K562 (cell line): Measurements from ENCODE around the gene C2. TPM values are rescaled to one million over a fixed set of nuclear protein-coding genes. Genes with fewer than 3 reads are reported as not detected.

Experiments
- ATAC-seq: fragments of 200-7000 bp; cut with Tn5 transposase; 3 replicates; pipeline ENCODE4 v1.9.1; 2020; ENCODE audit warnings: moderate library complexity
- BruUV-seq: library from RNA; stranded (reverse); fragments of 400-500 nt; replicated peaks from 2 replicates; lab custom pipeline; 2021; lab: Mats Ljungman, UMichigan
- CTCF ChIA-PET: fragments of 300-600 bp; formaldehyde crosslinking; extraction: SDS; loops from one replicate; lab custom pipeline; 2021; ENCODE audit warnings: low intra/inter-chr PET ratio; lab: Yijun Ruan, JAX
- POLR2A ChIA-PET: fragments of 300-600, 350-650 bp; sonication (Branson Sonifier 250); formaldehyde crosslinking; extraction: SDS; loops from one replicate; lab custom pipeline; 2021; ENCODE audit warnings: antibody characterized with exemption, inconsistent platforms; lab: Yijun Ruan, JAX
- DNase-seq, 4 experiments: peaks; one replicate each; pipeline versions ENCODE4 v3.0.0 to v3.0.0-alpha.2; 2011 to 2018; ENCODE audit warnings: low spot score in 3 of 4, mixed read lengths in 3 of 4; ENCODE audit errors: extremely low read depth in 1 of 4
- FAIRE-seq: peaks from 2 replicates; lab custom pipeline; 2011; peaks lifted over from hg19 to GRCh38; lab: Jason Lieb, UNC
- H2AFZ ChIP-seq: 2 replicates; pipeline ENCODE4 v1.6.0; 2011; ENCODE audit warnings: low read depth, low read length, control low read depth, inconsistent platforms
- H3K27ac ChIP-seq: fragments of 200-600 bp; 3 replicates; pipeline ENCODE4 v1.8.0; 2011; ENCODE audit warnings: low read depth, mild to moderate bottlenecking, control low read depth, inconsistent platforms, low read length, moderate library complexity, mixed read lengths; ENCODE audit errors: extremely low read depth
- H3K27me3 ChIP-seq, 2 experiments: fragments of 300-600 bp in 1 of 2; 2 replicates in 1 of 2; 3 replicates in 1 of 2; pipeline versions ENCODE4 v1.6.0 to v1.8.0; 2011; ENCODE audit warnings: inconsistent platforms in 2 of 2, low read length in 2 of 2, mild to moderate bottlenecking in 1 of 2, mixed read lengths in 1 of 2, moderate library complexity in 1 of 2; ENCODE audit not compliant: control insufficient read depth in 2 of 2, insufficient read depth in 2 of 2
- H3K36me3 ChIP-seq: fragments of 300-600 bp; 3 replicates; pipeline ENCODE4 v1.8.0; 2011; ENCODE audit warnings: mild to moderate bottlenecking, low read length, inconsistent platforms; ENCODE audit not compliant: control insufficient read depth, insufficient read depth
- H3K4me1 ChIP-seq, 2 experiments: fragments of 200-600 bp in 1 of 2; replicated peaks in 1 of 2; 2 replicates in 1 of 2; 3 replicates in 1 of 2; pipeline versions ENCODE4 v1.5.1 to v1.8.0; 2011; ENCODE audit warnings: inconsistent platforms in 2 of 2, low read length in 2 of 2, mild to moderate bottlenecking in 1 of 2, mixed read lengths in 1 of 2, moderate library complexity in 1 of 2; ENCODE audit not compliant: control insufficient read depth in 2 of 2, insufficient read depth in 2 of 2
- H3K4me2 ChIP-seq: 2 replicates; pipeline ENCODE4 v1.6.1; 2011; ENCODE audit warnings: low read length, control low read depth, inconsistent platforms, mixed read lengths; ENCODE audit not compliant: insufficient read depth
- H3K4me3 ChIP-seq: fragments of 200-600 bp; sonication (generic), shearing (Covaris generic); 2 replicates; pipeline ENCODE4 v1.5.1; 2016; ENCODE audit warnings: control low read depth, inconsistent platforms
- H3K79me2 ChIP-seq: fragments of 200-600 bp; 3 replicates; pipeline ENCODE4 v1.8.0; 2011; ENCODE audit warnings: low read length, inconsistent platforms; ENCODE audit not compliant: control insufficient read depth, insufficient read depth
- H3K9ac ChIP-seq, 2 experiments: 2 replicates each; pipeline versions ENCODE4 v1.6.0 to v1.6.1; 2011; ENCODE audit warnings: low read depth in 2 of 2, low read length in 2 of 2, control low read depth in 1 of 2, inconsistent platforms in 1 of 2, mild to moderate bottlenecking in 1 of 2, mixed read lengths in 1 of 2; ENCODE audit not compliant: insufficient read depth in 1 of 2
- H3K9me1 ChIP-seq: one replicate; pipeline ENCODE4 v1.6.0; 2011; ENCODE audit warnings: inconsistent platforms, mild to moderate bottlenecking, low read length, moderate library complexity; ENCODE audit not compliant: control insufficient read depth, insufficient read depth
- H3K9me3 ChIP-seq: replicated peaks from 2 replicates; pipeline ENCODE4 v1.5.1; 2011; ENCODE audit warnings: low read depth, low read length, inconsistent platforms; ENCODE audit not compliant: control insufficient read depth, insufficient read depth
- H4K20me1 ChIP-seq: replicated peaks from 2 replicates; pipeline ENCODE4 v1.6.1; 2011; ENCODE audit warnings: low read length, inconsistent platforms, mixed read lengths; ENCODE audit not compliant: control insufficient read depth, insufficient read depth
- ETV1 ChIP-seq: fragments of 450-650 bp; conservative IDR thresholded peaks from 2 replicates; pipeline ENCODE4 v1.6.1; 2016; ENCODE audit warnings: missing genetic modification characterization, control low read depth, low read depth, missing compliant biosample characterization
- FOXA3 ChIP-seq, 2 experiments: fragments of 450-650 bp in 1 of 2; sonication (generic) in 1 of 2; formaldehyde crosslinking; IDR thresholded peaks in 1 of 2; conservative IDR thresholded peaks in 1 of 2; 2 replicates each; pipeline versions ENCODE4 v1.4.0 to v1.8.0; 2020 to 2022; ENCODE audit warnings: mild to moderate bottlenecking in 2 of 2, missing genetic modification reagents in 1 of 2
- FOXP4 ChIP-seq: sonication (generic); formaldehyde crosslinking; IDR thresholded peaks from 2 replicates; pipeline ENCODE4 v1.8.0; 2022; ENCODE audit warnings: mild to moderate bottlenecking, missing genetic modification reagents, borderline replicate concordance
- GTF2E2 ChIP-seq: fragments of 200-800 bp; sonication (Bioruptor generic); IDR thresholded peaks from 2 replicates; pipeline ENCODE4 v1.6.1; 2016; ENCODE audit warnings: missing genetic modification characterization, missing compliant biosample characterization
- MTF1 ChIP-seq: fragments of 250-450 bp; sonication (Bioruptor Pico); IDR thresholded peaks from 2 replicates; pipeline ENCODE4 v1.9.0; 2021; ENCODE audit warnings: moderate library complexity, mild to moderate bottlenecking, inconsistent platforms, borderline replicate concordance
- NCOA2 ChIP-seq, 2 experiments: fragments of 450-650 bp; IDR thresholded peaks; 2 replicates each; pipeline ENCODE4 v1.6.1; 2018; ENCODE audit warnings: mild to moderate bottlenecking in 2 of 2, moderate library complexity in 1 of 2; ENCODE audit not compliant: partially characterized antibody in 2 of 2
- ZBTB40 ChIP-seq, 2 experiments: fragments of 450-650 bp in 1 of 2; sonication (generic) in 1 of 2; formaldehyde crosslinking in 1 of 2; IDR thresholded peaks; 2 replicates each; pipeline versions ENCODE4 v1.7.1 to v1.9.0; 2016 to 2022; ENCODE audit warnings: inconsistent platforms in 1 of 2, mild to moderate bottlenecking in 1 of 2, missing genetic modification reagents in 1 of 2
- WGBS: fragments of 100-300 bp; shearing (Covaris generic); methylation state at CpG from one replicate; pipeline ENCODE4 v1.1.6; 2016; ENCODE audit warnings: low coverage, mixed read lengths; ENCODE audit not compliant: insufficient coverage; ENCODE audit errors: missing lambda C conversion rate; 5-methylcytosine and 5-hydroxymethylcytosine counted together
- in situ Hi-C: fragments of 300-500 bp; cut with MboI; formaldehyde crosslinking; loops from 4 replicates; pipeline ENCODE4 v1.15.0; 2018; ENCODE audit warnings: inconsistent platforms, mixed read lengths
- intact Hi-C: fragments of 100-400 bp; cut with micrococcal nuclease; formaldehyde crosslinking; loops from 2 replicates; pipeline ENCODE4 v1.14.2; 2022
- polyA plus RNA-seq, 8 experiments: library from polyadenylated mRNA; depleted of rRNA in 4 of 8; stranded (reverse) in 5 of 8; unstranded in 3 of 8; fragments of >200 nt; fragmentation: Nextera tagmentation in 2 of 8; fragmentation: Illumina TruSeq in 1 of 8; extraction: Ambion mirVana in 2 of 8; extraction: Trizol in 1 of 8; gene quantifications; 2 replicates each; pipeline versions ENCODE4 v1.2.1 to v1.2.3, GENCODE V29; 2011 to 2014; ENCODE audit warnings: inconsistent platforms in 1 of 8, missing spikeins in 1 of 8
- total RNA-seq, 7 experiments: library from RNA; depleted of rRNA in 6 of 7; stranded (reverse); fragments of >200 nt in 6 of 7; fragmentation: Illumina TruSeq in 2 of 7; extraction: Trizol in 2 of 7; gene quantifications; 2 replicates each; pipeline versions ENCODE4 v1.2.1 to v1.2.3, GENCODE V29; 2011 to 2021; ENCODE audit warnings: low replicate concordance in 1 of 7

Gene C2
- total and polyA plus RNA-seq, 9 of the 15 experiments (the other 6 are each of a cell fraction or from before 2014, with no cell fraction given) = 0.05 to 1.1 (median 0.39) TPM; not detected in 1

GRCh38 chr6:31879901-31880300, 47.6 kb upstream of the C2 start:
- CTCF ChIA-PET = no interaction called here
- ATAC-seq = no peak
- WGBS = 85% methylated on average over 10 of the region's 10 CpGs

More at GRCh38 chr6:31879901-31880300, 47.6 kb upstream of the C2 start:
- POLR2A ChIA-PET = interaction anchor here (1.6 to 1.7 kb wide), 2 partner anchors 15 to 44 kb away, joined by 4 to 5 read pairs; no protein-coding TSS in a partner anchor
- no peaks in the 10 kb centered on the region for H3K27me3 ChIP-seq
- no peak overlapping the region for H3K4me2 ChIP-seq
- no peak for TF ChIP-seq FOXP4
- no peak for TF ChIP-seq ZBTB40 (IDR thresholded peaks at IDR 0.05)
- no peak for TF ChIP-seq ZBTB40 (CRISPR knock-in tag; IDR thresholded peaks at IDR 0.05)
- no peak for TF ChIP-seq MTF1 (CRISPR knock-in tag)
- no peak for TF ChIP-seq GTF2E2 (tag)
- no peak for TF ChIP-seq ETV1 (tag)
- no peak for TF ChIP-seq NCOA2 (IDR thresholded peaks at IDR 0.05; ENCODE audit: partially characterized antibody in 2 of 2)
- TF ChIP-seq FOXA3 (CRISPR knock-in tag; conservative IDR thresholded peaks at IDR 0.05 in 1 of 2, IDR thresholded peaks at IDR 0.05 in 1 of 2) = no peak
- H3K36me3 ChIP-seq = peaks cover 52% of the 10 kb centered on the region; the same call in 2 of the 3 replicates
- H3K4me1 ChIP-seq = peaks cover 0 to 34% of the 10 kb centered on the region in 2 experiments; a peak in 3 of 5 replicates
- H3K9ac ChIP-seq = peak overlapping the region in 1 of 2 experiments; percentile 49; a peak in 1 of 4 replicates
- H2AFZ ChIP-seq = no peak overlapping the region
- TSS peak; percentile 94 for BruUV-seq
- DNase-seq = no peak
- no peak for FAIRE-seq
- in situ Hi-C loops (no loop called here), intact Hi-C loops (no loop called here)
- H3K9me3 ChIP-seq = no peaks in the 10 kb centered on the region
- no peaks in the 10 kb centered on the region for H3K9me1 ChIP-seq
- no peak overlapping the region for H3K27ac ChIP-seq
- no peaks in the 10 kb centered on the region for H3K79me2 ChIP-seq
- no peak overlapping the region for H3K4me3 ChIP-seq
- no peaks in the 10 kb centered on the region for H4K20me1 ChIP-seq
